CD4-positive, alpha-beta memory T cell (primary cell): ENCODE measurements around the gene ARL4D. TPM values are rescaled to one million over a fixed set of nuclear protein-coding genes. Genes with fewer than 3 reads are reported as not detected.
A peak's percentile ranks its signal among the peaks of the same experiment; 100 is the strongest.

Experiments used
- CTCF ChIA-PET: fragments of 350-600 bp; sonication (Branson Sonifier 250); formaldehyde crosslinking; loops from one replicate; lab custom pipeline; 2021; ENCODE audit warnings: inconsistent platforms; ENCODE audit not compliant: partially characterized antibody; lab: Charles Lee
- POLR2A ChIA-PET: fragments of 350-600 bp; sonication (Branson Sonifier 250); formaldehyde crosslinking; loops from one replicate; lab custom pipeline; 2021; ENCODE audit not compliant: partially characterized antibody; lab: Charles Lee
- DNase-seq, 5 donors: peaks; one replicate each; pipeline versions ENCODE4 v3.0.0 to v3.0.0-alpha.2; 2020 to 2022; ENCODE audit warnings: mixed read lengths in 1 of 5
- H3K27ac ChIP-seq: one replicate; pipeline ENCODE4 v1.7.0; 2013; ENCODE audit warnings: low read depth, low read length
- H3K27me3 ChIP-seq: 2 replicates; pipeline ENCODE4 v1.7.0; 2013; ENCODE audit warnings: mild to moderate bottlenecking, low read length, moderate library complexity; ENCODE audit not compliant: insufficient read depth
- H3K36me3 ChIP-seq: 2 replicates; pipeline ENCODE4 v1.7.0; 2013; ENCODE audit warnings: mild to moderate bottlenecking, low read length, moderate library complexity; ENCODE audit not compliant: insufficient read depth
- H3K4me1 ChIP-seq: 2 replicates; pipeline ENCODE4 v1.7.0; 2013; ENCODE audit warnings: mild to moderate bottlenecking, low read length, moderate library complexity; ENCODE audit not compliant: insufficient read depth
- H3K4me3 ChIP-seq, 2 donors: one replicate each; pipeline ENCODE4 v1.7.0; 2013; ENCODE audit warnings: low read length in 2 of 2, mild to moderate bottlenecking in 1 of 2
- H3K9me3 ChIP-seq, 2 donors: one replicate each; pipeline ENCODE4 v1.7.0; 2013; ENCODE audit warnings: low read length in 2 of 2, control low read depth in 1 of 2; ENCODE audit not compliant: control insufficient read depth in 1 of 2
- H3K27ac Mint-ChIP-seq, 7 donors: one replicate each; pipeline ENCODE4 v1.8.0; 2020 to 2021; ENCODE audit warnings: mixed read lengths in 7 of 7, mild to moderate bottlenecking in 6 of 7, inconsistent platforms in 3 of 7, moderate library complexity in 3 of 7
- H3K27me3 Mint-ChIP-seq, 2 donors: one replicate each; pipeline ENCODE4 v1.8.0; 2020 to 2021; ENCODE audit warnings: mixed read lengths in 2 of 2
- H3K36me3 Mint-ChIP-seq, 2 donors: one replicate each; pipeline ENCODE4 v1.8.0; 2020 to 2021; ENCODE audit warnings: mixed read lengths in 2 of 2, inconsistent platforms in 1 of 2, mild to moderate bottlenecking in 1 of 2
- H3K4me1 Mint-ChIP-seq, 4 donors: one replicate each; pipeline ENCODE4 v1.8.0; 2020 to 2021; ENCODE audit warnings: mixed read lengths in 4 of 4, mild to moderate bottlenecking in 1 of 4
- H3K4me3 Mint-ChIP-seq, 8 donors: one replicate each; pipeline ENCODE4 v1.8.0; 2020 to 2021; ENCODE audit warnings: mixed read lengths in 8 of 8, mild to moderate bottlenecking in 7 of 8, moderate library complexity in 6 of 8, inconsistent platforms in 3 of 8
- H3K9me3 Mint-ChIP-seq, 8 donors: one replicate each; pipeline ENCODE4 v1.8.0; 2020 to 2021; ENCODE audit warnings: mixed read lengths in 8 of 8, mild to moderate bottlenecking in 5 of 8, inconsistent platforms in 3 of 8, moderate library complexity in 1 of 8
- intact Hi-C: fragments of 100-400 bp; cut with micrococcal nuclease; formaldehyde crosslinking; loops from one replicate; pipeline ENCODE4 v1.15.1; 2023
- polyA plus RNA-seq, 2 donors: library from polyadenylated mRNA; unstranded; fragments of 300-500 nt; fragmentation: Illumina TruSeq; gene quantifications; one replicate each; pipeline ENCODE4 v1.2.3, GENCODE V29; 2021
- total RNA-seq, 2 experiments: library from RNA; stranded (reverse); gene quantifications; one replicate each; pipeline ENCODE4 v1.2.3, GENCODE V29; 2021

Gene ARL4D
- total and polyA plus RNA-seq, 4 experiments from 2014 or later = 1.5 to 6.8 (median 2.0) TPM

- ChIA-PET POLR2A (interaction anchor here (1.2 to 6.4 kb wide), 3 partner anchors 9 to 23 kb away, joined by 3 to 386 read pairs (median 4); no protein-coding TSS in a partner anchor), CTCF (interaction anchor here (0.8 to 1.1 kb wide), 2 partner anchors 47 to 69 kb away, joined by 4 read pairs; no protein-coding TSS in a partner anchor)
- peaks cover 12% of the 10 kb centered on the region for H3K4me1 ChIP-seq
These were observed 14.8 kb upstream of the ARL4D start for GRCh38 chr17:43383826-43384475.

DNA sequence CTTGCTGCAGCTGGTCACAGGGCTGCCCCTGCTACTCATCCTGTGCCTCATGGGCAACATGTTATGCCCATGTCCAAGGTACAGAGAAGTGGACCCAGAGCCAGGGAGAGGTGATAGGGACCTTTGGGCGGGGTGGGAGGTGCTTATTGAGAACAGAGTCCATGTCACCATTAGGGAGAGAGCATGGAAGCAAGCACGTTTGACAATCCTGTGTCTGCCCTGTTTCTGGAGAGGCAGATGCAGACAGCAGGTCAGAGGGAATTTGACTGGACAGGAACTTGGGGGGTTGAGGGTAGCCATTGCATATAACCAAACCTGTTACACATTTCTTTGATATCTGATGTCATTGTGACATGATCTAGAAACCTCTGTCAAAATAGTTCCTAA, 14.3 kb upstream of the ARL4D start:
- intact Hi-C loops = no loop called here
- Mint-ChIP-seq H3K4me3 (no peak overlapping the region), H3K27ac (peak overlapping the region in 1 of 7 donors; percentile 84)

More at GRCh38 chr17:43383826-43384475, 14.8 kb upstream of the ARL4D start:
- Histone ChIP-seq H3K27me3 (no peaks in the 10 kb centered on the region), H3K4me3 (no peak overlapping the region), H3K36me3 (no peaks in the 10 kb centered on the region), H3K27ac (no peak overlapping the region), H3K9me3 (peaks cover 0 to 6% of the 10 kb centered on the region in 2 donors)
- intact Hi-C loops = no loop called here
- no peak overlapping the region for H3K27ac Mint-ChIP-seq
- no peaks in the 10 kb centered on the region for H3K27me3 Mint-ChIP-seq
- H3K36me3 Mint-ChIP-seq = peaks cover 4 to 9% of the 10 kb centered on the region in 2 donors
- peaks cover 6 to 20% (median 17%) of the 10 kb centered on the region in 4 donors for H3K4me1 Mint-ChIP-seq
- no peak for DNase-seq
- peaks cover 0 to 17% (median 9%) of the 10 kb centered on the region in 8 donors for H3K9me3 Mint-ChIP-seq
- no peak overlapping the region for H3K4me3 Mint-ChIP-seq

GRCh38 chr17:43385046-43385831, 13.6 kb upstream of the ARL4D start:
- intact Hi-C loops = no loop called here
- DNase-seq = no peak
- POLR2A ChIA-PET = interaction anchor here (4.8 to 6.4 kb wide), 2 partner anchors 17 to 25 kb away, joined by 265 to 386 read pairs; no protein-coding TSS in a partner anchor

More for the DNA sequence above, 14.3 kb upstream of the ARL4D start:
- peaks cover 13% of the 10 kb centered on the region for H3K4me1 ChIP-seq
- H3K27me3 ChIP-seq = no peaks in the 10 kb centered on the region
- Mint-ChIP-seq H3K27me3 (no peaks in the 10 kb centered on the region), H3K9me3 (peaks cover 0 to 17% (median 9%) of the 10 kb centered on the region in 8 donors), H3K36me3 (peaks cover 4 to 9% of the 10 kb centered on the region in 2 donors), H3K4me1 (peaks cover 9 to 25% (median 20%) of the 10 kb centered on the region in 4 donors)
- DNase-seq = no peak
- H3K4me3 ChIP-seq = no peak overlapping the region
- H3K27ac ChIP-seq = no peak overlapping the region
- peaks cover 0 to 6% of the 10 kb centered on the region in 2 donors for H3K9me3 ChIP-seq
- ChIA-PET POLR2A (interaction anchor here (1.2 to 6.4 kb wide), 2 partner anchors 8 to 16 kb away, joined by 3 to 386 read pairs; no protein-coding TSS in a partner anchor), CTCF (interaction anchor here (0.8 to 1.1 kb wide), 2 partner anchors 47 to 70 kb away, joined by 4 read pairs; no protein-coding TSS in a partner anchor)
- no peaks in the 10 kb centered on the region for H3K36me3 ChIP-seq

GRCh38 chr17:43388359-43389045, 10.3 kb upstream of the ARL4D start:
- Histone ChIP-seq H3K27ac (peak overlapping the region; percentile 93), H3K4me3 (peak overlapping the region; percentile 73 to 86), H3K4me1 (peaks cover 19% of the 10 kb centered on the region), H3K36me3 (no peaks in the 10 kb centered on the region), H3K9me3 (no peaks in the 10 kb centered on the region), H3K27me3 (no peaks in the 10 kb centered on the region)
- Mint-ChIP-seq H3K4me3 (peak overlapping the region; percentile 92 to 100 (median 97)), H3K36me3 (peaks cover 0 to 4% of the 10 kb centered on the region in 2 donors), H3K27ac (peak overlapping the region; percentile 97 to 100 (median 98)), H3K27me3 (no peaks in the 10 kb centered on the region), H3K4me1 (peaks cover 12 to 35% (median 27%) of the 10 kb centered on the region in 4 donors), H3K9me3 (no peaks in the 10 kb centered on the region)
- POLR2A ChIA-PET = interaction anchor here (0.6 to 6.4 kb wide), 25 partner anchors 9 to 1710 kb away, joined by 3 to 386 read pairs (median 5); partner anchors contain the start of genes ARL4D, DHX8, EFTUD2 and MEOX1
- intact Hi-C loops = loop anchor here (1.0 kb wide), 6 partner anchors 10 to 390 kb away; partner anchors contain the start of genes ARL4D, DHX8, NBR1 and RPL27
- DNase-seq = peak; percentile 92 to 95 (median 93)
- CTCF ChIA-PET = interaction anchor here (0.7 to 2.9 kb wide), 13 partner anchors 9 to 563 kb away, joined by 3 to 30 read pairs (median 5); partner anchors contain the start of genes ARL4D and DHX8

More at GRCh38 chr17:43385046-43385831, 13.6 kb upstream of the ARL4D start:
- no peaks in the 10 kb centered on the region for H3K27me3 Mint-ChIP-seq
- peaks cover 3 to 4% of the 10 kb centered on the region in 2 donors for H3K36me3 Mint-ChIP-seq
- H3K4me3 ChIP-seq = no peak overlapping the region
- peaks cover 0 to 10% (median 5%) of the 10 kb centered on the region in 8 donors for H3K9me3 Mint-ChIP-seq
- peak overlapping the region in 1 of 8 donors; percentile 55 for H3K4me3 Mint-ChIP-seq
- peaks cover 18% of the 10 kb centered on the region for H3K4me1 ChIP-seq
- H3K27ac Mint-ChIP-seq = peak overlapping the region in 1 of 7 donors; percentile 47
- CTCF ChIA-PET = interaction anchor here (0.8 to 0.9 kb wide), 2 partner anchors 9 to 70 kb away, joined by 4 read pairs; no protein-coding TSS in a partner anchor
- H3K27me3 ChIP-seq = no peaks in the 10 kb centered on the region
- H3K36me3 ChIP-seq = no peaks in the 10 kb centered on the region
- H3K4me1 Mint-ChIP-seq = peaks cover 12 to 30% (median 26%) of the 10 kb centered on the region in 4 donors
- no peak overlapping the region for H3K27ac ChIP-seq
- peaks cover 0 to 3% of the 10 kb centered on the region in 2 donors for H3K9me3 ChIP-seq

GRCh38 chr17:43389046-43389947, 9.5 kb upstream of the ARL4D start:
- Mint-ChIP-seq H3K4me3 (peak overlapping the region; percentile 92 to 100 (median 97)), H3K36me3 (peaks cover 0 to 4% of the 10 kb centered on the region in 2 donors), H3K4me1 (peaks cover 15 to 42% (median 32%) of the 10 kb centered on the region in 4 donors), H3K9me3 (no peaks in the 10 kb centered on the region), H3K27ac (peak overlapping the region; percentile 97 to 100 (median 98)), H3K27me3 (no peaks in the 10 kb centered on the region)
- ChIA-PET CTCF (interaction anchor here (1.0 to 2.9 kb wide), 8 partner anchors 8 to 96 kb away, joined by 3 to 30 read pairs (median 5); partner anchors contain the start of gene DHX8), POLR2A (interaction anchor here (0.6 to 7.5 kb wide), 17 partner anchors 9 to 1710 kb away, joined by 3 to 386 read pairs (median 13); partner anchors contain the start of genes ARL4D, DHX8, MEOX1 and NBR1)
- intact Hi-C loops = loop anchor here (1.0 kb wide), 4 partner anchors 21 to 391 kb away; partner anchors contain the start of genes DHX8 and RPL27
- Histone ChIP-seq H3K27ac (peak overlapping the region; percentile 93), H3K4me1 (peaks cover 27% of the 10 kb centered on the region), H3K36me3 (no peaks in the 10 kb centered on the region), H3K9me3 (no peaks in the 10 kb centered on the region), H3K4me3 (peak overlapping the region; percentile 73 to 86), H3K27me3 (no peaks in the 10 kb centered on the region)
- DNase-seq = peak; percentile 85 to 94 (median 87)
